NCI-H226 (cell line): ENCODE results near the gene PYGB.

ENCODE experiments used
- DNase-seq: peaks from one replicate; pipeline ENCODE4 v3.0.0-alpha.2; 2015

The PYGB gene

DNA sequence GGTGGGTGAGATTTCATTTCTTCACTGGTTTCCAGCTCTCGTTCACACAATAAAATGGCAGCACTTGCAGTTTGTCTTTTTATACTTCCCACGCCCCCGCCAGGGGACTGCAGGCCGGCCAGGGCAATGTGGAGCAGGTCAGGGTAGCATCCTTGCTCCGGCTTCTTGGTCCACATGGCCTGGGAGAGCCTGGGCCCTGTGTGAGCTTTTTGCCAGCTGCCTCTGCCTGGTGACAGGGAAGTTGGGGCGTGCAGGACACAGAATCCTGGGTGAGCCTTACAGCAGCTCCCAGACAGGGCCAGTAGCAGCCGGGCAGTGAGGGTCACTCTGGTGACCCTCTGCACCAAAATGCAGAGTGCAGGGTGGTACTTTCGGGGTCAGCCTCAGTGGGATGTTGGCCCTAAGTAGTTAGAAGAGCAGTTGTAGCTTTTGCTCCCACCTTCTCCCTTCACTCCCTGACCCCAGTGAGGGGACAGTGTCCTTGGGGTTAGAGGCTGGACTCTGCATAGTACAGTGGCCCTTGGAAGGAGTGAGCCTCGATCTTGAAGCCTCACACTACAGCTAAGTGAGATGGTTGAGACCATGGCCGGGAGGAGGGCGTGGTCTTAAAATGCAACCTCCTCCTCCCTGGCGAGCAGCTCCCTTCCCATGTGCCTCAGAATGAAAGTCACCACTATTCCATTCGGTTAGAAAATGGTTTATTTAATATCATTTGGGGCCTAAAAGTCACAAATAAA, 23.8 kb downstream of the PYGB start:
- no peak for DNase-seq

DNA sequence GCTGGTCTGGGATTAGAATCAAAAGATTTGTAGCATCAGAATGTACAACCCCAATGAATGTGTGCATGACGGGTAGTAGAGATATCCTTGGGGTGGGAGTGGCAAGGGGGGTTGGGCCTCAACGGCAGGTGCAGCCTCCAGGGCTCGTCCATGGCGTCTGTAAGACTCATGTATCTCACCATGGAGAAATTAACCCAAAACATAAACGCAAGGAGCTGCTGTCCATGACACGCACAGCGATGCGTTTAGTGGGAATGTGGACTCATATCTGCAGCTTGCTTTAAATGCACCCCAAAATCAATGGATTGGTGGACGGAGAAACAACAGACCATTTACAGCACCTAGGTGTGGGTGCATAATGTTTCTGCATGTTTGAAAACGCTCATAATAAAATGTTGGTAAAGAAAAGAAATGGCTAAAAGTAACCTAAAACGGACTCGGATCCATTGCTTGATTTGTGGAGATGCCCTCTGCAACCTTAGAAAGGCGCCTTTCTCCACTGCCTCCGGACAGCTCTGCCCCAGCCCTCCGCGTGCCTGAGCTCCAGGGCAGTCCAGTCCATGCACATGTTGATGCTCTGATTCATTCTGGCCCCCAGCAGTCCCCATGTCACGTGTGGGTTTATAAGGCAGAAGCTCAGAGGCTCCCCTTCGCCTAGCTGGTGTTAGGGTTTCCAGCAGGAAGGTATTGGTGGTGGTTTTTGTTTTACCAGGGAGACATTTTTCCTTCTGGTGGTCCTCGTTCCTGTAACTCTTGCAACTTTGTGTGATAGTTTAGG, 24.5 kb downstream of the PYGB start:
- no peak for DNase-seq

DNA sequence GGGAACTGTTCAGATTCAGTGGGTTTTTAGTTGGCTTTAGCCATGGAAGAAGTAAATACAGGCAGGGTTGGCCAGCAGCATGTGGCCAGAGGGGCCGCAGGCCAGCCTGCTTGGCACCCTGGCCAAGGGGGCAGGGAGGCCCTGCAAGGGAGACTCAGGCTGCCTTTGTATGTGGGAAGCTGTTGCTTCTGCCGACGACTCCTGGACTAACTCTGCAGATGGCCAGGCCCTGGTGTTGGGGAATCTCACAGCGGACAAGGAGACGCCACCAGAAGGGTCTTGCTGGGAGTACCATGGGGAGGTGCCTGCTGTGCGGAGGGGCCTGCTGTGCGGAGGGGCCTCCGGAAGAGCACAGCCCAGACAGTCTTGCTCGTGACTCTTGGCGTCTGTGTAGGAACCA, 25.2 kb downstream of the PYGB start:
- DNase-seq = no peak

DNA sequence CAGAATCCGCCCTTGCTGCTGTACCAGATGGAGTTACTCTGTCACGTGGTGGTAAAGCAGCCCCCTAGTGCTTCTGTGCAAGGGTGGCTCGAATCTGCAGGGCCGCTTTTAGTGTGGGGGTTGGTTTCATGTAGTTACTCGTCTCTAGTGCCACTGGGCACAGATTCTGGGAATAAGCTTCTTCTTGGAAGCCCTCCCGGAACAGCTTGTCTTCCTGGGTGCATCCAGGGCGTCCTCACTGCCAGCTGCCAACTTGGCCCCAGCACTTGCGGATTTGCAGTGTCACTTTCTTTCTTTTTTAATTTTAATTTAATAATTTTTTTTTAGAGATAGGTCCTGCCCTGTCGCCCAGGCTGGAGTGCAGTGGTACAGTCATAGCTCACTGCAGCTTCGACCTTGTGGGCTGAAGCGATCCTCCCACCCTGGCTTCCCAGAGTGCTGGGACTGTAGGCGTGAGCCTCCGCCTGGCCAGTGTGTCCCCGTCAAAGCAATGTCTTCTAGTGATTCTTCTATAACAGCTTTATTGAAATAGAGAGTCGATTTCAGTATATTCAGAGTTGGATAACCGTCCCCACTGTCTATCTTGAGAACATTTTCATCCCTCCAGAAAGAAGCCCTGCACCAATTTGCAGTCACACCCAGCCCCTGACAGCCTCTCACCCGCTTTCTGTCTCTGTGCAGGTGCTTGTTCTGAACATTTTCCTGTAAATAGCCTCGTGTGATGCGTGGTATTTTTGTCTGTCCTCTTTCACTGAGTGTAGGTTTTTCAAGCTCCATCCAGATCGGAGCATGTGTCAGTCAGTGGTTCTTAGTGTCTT, 25.9 kb downstream of the PYGB start:
- no peak for DNase-seq

DNA sequence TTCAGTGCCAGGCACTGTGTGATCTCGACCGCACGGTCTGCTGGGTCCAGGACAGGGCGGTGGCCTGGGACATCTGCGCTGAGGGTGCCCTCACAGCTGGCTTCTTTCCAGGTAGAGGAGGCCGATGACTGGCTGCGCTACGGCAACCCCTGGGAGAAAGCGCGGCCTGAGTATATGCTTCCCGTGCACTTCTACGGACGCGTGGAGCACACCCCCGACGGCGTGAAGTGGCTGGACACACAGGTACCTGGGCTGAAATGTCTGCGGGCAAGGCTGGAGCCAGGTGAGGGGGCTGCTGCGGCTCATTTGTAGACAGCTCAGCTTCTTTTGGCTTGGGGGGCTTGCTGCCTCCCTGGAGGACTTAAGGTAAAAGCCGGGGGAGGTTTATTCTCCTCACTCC, 26.6 kb downstream of the PYGB start:
- no peak for DNase-seq

DNA sequence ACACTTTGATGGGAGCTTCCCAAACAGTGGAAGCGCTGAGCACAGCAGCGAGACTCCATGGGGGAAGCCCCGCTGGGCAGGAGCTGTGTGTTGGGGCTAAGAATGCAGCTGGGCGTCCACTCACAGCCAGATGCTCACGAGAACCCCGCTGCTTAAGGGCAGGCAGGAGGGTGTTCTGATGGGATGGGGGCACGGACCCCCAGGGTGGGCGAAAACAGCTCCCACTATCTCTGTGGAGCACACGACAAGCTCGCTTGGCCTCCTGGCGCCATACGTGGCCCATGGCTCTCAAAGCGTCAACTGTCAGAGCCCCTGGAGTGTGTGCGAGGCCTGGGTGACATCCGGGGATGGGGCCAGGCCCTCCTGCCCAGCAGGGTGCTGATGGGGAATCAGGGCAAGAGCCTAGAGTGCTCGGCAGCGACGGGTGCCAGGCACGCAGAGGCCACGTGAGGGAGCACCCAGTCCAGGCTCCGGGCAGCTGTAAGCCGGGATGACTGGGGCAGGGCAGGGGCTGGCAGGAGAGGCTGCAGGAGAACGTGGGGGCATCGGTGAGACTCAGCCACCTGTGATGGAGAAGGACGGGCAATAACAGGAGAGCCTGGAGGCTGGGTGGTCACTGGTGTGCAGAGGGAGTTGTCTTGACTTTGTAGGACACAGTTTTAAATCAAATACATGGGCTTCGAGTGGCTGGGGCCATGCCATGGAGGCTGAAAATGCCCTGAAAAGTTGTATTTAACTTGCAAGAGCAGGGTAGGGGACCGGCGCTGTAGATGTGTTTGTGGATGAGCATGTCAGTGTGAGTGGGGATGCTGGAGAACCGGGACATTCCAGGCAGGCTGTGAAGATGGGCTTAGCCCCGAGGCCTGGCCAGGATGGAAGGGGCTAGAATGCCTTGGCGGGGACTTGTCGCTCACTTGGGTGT, 27.3 kb downstream of the PYGB start:
- DNase-seq = no peak

DNA sequence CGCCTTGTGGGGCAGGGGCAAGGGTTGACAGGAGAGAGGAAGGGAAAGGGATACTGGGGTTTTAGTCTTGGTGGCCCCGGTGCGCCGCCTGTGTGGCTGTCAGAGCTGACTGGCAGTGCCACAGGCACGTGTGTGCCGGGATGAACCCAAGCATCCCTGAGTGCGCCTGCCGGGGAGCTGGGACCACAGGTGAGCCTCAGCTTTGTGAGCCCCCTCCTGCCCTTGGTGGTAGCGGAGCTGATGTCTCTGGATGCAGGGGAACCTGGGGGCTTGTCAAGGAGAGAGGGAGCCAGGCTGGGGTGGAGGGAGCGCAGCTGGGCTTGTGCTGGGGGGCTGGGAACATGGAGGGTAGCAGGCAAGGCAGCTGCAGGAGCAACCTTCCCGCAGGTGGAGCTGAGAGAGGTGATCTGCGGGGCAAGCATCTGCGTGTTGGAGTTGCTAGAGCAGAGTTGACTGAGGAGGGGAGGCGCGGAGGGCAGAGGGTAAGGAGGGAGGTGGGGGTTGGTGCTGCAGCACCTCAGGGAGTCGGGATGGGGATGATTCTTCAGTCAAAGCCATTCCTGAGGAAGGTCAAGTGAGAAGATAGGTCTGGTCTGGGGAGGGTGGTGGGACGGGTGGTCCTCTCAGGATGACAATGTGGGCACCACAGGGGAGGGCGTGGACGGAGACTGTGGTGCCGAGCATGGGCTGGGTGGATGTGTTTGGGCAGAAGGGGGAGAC, 28.1 kb downstream of the PYGB start:
- DNase-seq = no peak

DNA sequence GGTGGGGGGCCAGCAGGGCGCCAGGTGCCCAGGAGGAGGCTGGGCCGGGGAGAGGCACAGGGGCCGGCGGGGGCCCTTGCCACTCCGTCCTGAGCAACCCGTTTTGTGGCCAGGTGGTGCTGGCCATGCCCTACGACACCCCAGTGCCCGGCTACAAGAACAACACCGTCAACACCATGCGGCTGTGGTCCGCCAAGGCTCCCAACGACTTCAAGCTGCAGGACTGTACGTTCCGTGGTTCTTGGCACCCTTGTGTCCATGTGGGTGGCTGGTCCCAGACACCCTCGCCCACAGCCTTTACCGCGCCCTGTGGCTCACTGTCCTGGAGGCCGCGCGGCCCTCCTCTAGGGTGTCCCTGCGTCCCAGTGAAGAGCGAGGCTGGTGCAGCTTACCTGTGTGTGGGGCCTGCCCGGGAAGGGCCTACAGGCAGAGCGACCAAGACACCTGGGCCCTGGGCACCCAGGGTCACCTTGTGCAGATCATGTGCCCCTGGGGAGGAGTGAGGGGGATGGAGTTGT, 28.7 kb downstream of the PYGB start:
- DNase-seq = no peak

DNA sequence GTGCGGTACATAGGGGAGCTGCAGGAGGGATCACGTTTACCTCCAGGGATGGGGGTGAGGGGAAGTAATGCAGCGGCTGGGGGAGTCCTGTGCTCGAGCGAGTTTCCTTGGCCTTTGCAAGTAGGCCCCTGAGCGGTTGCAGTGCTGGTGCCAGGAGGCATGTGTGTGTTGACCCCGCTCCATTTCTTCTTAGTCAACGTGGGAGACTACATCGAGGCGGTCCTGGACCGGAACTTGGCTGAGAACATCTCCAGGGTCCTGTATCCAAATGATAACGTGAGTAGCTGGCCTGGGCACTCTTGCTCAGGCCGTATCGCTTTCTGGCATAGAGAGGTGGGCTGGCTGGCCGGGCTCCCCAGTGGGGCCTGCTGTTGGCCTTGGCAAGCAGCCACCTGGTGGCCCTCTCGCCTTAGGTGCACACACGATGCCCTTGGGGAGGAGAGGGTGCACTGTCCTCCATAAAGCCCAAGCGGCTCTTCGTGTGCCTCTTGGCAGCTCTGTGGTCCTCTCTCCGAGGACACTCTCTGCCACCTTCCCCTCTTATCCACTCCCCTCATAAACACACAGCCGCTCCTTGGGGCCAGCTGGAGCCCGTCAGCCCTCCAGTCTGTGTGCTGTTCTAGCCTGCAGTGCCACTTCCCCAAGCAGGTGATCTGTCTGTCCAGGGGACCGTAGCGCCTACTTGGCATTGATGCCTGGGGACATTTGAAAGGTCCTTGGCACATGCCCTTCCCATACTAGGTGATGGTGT, 29.3 kb downstream of the PYGB start:
- no peak for DNase-seq

DNA sequence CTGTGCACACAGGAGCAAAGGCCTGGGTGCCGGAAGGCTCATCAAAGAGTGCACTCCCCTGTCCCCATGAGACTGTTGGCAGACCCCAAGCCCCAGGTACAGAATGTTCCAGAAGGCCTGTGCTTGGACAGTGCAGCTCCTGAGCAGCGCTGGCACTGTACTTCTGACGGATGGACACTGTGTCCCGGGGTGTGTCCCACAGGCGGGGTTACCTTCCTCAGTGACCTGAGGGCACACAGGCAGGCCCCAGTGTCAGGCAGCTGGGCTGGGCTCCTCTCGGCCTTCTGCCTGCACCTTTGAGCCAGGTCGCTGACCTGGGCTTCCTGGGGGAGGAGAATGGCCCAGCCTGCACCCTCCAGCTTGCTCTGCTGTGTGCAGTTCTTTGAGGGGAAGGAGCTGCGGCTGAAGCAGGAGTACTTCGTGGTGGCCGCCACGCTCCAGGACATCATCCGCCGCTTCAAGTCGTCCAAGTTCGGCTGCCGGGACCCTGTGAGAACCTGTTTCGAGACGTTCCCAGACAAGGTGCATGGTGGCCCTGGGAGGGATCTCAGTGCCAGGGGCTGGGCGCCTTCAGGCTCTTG, 30.1 kb downstream of the PYGB start:
- no peak for DNase-seq

DNA sequence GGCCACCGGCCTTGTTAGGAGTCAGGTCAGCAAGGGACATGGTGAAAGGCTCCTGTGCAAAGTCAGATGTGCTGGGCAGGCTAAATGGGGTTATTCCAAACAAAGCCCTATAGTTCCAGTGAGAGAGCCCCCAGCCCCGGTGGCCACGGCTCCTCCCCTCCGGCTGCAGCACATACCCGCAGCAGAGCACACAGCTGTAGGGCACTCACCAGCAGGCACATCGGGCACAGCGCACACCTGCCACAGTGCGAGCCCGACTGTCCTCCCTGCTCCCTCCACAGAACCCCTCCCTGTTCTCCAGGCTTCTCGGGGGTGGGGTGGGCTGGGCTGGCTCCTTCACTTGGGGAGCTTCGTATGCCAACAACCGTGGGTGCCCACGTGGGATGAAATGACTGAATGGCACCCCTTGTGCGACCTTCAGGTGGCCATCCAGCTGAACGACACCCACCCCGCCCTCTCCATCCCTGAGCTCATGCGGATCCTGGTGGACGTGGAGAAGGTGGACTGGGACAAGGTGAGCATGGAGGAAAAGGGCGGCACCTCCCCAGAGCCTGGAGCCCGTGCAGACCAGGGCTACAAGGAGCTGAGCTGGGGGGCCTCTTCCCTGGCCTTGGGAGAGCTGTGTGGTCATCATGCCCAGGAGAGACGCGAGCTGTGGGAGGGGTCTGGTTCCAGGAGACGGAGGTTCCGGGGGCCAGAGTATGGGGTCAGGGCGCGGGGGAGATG, 30.9 kb downstream of the PYGB start:
- DNase-seq = no peak

DNA sequence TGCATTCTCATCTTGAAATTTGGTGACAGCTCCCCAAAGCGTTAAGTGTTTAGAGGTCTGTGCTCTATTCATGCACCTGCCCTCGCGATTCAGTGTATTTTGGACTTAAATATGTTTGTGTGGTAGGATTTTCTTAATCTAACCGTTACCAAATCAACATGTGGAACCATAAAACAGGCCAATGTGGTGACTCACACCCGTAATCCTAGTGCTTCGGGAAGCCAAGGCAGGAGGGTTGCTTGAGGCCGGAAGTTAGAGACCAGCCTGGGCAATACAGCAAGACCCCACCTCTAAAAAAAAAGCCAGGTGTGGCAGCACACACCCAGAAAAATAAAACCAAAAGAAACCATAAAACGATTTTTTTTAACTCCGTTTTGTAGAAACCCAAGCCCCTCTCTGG, 31.5 kb downstream of the PYGB start:
- no peak for DNase-seq

DNA sequence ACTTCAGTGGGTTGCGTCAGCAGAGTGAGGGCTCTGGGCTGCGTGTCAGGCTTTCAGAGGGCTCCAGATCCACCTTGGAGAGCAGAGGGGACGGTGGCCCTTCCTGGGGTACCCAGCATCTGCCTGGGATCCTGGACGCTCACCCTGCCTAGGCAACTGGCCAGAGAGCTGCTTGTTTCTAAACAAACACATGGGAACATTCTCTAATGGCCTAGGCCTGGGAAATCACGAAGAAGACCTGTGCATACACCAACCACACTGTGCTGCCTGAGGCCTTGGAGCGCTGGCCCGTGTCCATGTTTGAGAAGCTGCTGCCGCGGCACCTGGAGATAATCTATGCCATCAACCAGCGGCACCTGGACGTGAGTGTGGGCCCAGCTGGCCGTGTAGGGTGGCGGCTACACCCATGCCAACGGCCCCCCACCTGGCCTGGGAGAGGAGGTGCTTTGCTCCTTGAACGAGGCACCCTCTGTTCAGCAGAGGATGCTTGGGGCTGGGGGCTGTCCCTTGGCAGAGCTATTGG, 32.2 kb downstream of the PYGB start:
- DNase-seq = no peak

DNA sequence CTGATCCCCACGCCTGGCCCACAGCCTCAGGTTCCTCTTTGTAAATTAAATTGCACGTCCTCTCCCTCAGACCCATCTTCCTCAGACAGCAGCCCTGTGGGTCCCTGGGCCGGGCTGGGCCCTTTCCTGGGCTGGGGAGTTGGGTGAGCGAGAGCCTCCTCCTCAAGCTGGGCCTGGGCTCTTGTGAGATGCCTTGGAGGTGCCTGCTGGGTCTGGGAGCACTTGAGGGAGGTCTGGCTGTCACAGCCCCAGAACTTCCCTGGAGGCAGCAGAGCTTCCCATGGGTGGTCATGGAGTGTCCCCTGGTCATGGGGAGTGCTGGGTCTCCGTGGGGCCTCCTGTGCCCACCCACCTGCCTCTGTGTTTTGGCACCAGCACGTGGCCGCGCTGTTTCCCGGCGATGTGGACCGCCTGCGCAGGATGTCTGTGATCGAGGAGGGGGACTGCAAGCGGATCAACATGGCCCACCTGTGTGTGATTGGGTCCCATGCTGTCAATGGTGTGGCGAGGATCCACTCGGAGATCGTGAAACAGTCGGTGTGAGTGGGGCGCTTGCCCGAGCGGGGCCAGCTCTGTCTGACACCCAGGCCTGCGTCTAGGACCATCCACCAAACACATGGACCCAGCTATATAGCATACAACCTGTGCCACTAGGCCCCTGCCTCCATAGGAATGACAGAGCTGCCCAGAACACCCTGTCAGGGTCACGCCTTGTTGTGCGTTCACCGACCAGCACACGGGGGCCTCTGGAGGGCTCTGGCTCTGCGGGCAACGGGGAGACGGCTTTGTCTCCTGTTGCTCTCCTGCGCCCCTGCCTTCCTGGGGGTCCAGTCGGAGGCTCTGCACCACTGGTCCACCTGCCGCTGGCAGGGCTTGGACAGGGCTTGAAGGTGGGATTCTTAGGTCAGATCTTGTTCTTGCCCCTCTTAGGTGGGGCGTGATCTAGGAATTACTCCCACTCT, 33.0 kb downstream of the PYGB start:
- no peak for DNase-seq

DNA sequence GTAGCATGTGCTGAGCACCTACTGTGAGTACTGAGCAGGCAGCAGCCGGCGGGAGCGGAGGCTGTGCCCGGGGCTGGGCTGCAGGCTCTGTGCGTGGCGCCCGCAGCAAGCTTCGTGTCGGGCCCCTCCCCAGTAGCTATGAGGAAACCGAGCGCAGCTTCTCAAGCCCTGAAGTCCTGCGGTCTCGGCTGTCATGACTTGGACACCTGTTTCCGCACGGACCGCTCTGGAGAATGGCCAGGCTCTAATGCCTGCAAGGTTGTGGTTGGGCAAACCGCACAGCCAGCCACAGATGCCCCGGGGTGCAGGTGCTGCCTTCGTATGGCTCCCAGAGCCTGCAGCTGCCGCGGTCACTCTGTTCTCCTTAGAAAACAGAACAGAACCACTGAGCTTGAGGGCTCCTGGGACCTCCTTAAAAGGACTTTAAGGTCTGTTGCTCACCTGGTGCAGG, 33.7 kb downstream of the PYGB start:
- DNase-seq = no peak

DNA sequence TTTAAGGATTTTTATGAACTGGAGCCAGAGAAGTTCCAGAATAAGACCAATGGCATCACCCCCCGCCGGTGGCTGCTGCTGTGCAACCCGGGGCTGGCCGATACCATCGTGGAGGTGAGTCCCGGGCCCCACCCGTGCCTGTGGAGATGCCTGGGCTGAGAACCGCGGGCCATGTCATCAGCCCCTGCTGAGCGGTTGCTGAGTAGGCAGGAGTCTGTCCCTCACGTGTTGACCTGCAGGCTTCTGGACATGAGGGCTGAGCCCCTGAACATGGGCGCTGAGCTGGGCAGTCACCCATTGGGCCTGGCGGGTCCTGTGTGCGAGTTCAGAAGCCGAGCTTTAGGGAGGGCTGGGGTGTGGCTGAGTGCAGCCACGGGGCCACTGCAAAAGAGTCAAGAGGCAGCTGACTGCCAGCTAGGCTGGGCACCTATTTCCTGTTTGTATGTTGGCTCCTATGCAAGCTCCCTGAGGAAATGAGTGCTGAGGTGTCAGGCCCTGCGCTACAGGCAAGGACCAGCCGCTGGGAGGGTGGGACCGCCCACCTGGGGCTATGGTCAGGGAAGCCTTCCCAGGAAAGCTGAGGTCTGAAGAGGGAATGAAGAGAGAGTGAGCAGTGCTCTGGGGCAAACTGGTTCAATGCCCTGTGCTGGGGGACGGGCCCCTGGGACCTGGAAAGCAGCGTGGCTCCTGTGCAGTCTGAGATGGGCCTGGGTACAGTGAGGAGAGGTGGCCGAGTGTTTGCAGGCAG, 34.3 kb downstream of the PYGB start:
- no peak for DNase-seq

DNA sequence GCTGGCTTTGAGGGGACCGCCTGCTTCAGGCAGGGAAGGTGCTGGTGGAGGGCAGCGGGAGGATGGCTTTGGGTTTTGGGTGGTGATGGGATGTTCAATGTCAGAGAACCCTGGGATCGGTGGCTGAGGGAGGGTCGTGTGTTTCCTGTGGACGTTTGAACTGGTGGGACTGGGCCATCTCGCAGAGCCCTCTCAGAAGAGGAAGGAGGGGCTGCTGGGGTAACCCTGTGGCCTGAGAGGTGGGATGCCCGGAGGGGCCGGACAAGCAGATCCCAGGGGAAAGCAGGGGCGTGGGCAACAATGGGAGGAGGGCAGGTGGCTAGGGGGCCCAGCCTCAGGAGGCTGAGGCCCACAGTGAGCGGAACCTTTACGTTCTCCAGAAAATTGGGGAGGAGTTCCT, 34.9 kb downstream of the PYGB start:
- DNase-seq = no peak
